ENCODE measurements around the gene PITHD1.
"Not testable (repeated sequence)": the region's sequence is repeated elsewhere in the genome, so short reads cannot be mapped to it uniquely, and the experiment has no call there.

Gene PITHD1

DNA sequence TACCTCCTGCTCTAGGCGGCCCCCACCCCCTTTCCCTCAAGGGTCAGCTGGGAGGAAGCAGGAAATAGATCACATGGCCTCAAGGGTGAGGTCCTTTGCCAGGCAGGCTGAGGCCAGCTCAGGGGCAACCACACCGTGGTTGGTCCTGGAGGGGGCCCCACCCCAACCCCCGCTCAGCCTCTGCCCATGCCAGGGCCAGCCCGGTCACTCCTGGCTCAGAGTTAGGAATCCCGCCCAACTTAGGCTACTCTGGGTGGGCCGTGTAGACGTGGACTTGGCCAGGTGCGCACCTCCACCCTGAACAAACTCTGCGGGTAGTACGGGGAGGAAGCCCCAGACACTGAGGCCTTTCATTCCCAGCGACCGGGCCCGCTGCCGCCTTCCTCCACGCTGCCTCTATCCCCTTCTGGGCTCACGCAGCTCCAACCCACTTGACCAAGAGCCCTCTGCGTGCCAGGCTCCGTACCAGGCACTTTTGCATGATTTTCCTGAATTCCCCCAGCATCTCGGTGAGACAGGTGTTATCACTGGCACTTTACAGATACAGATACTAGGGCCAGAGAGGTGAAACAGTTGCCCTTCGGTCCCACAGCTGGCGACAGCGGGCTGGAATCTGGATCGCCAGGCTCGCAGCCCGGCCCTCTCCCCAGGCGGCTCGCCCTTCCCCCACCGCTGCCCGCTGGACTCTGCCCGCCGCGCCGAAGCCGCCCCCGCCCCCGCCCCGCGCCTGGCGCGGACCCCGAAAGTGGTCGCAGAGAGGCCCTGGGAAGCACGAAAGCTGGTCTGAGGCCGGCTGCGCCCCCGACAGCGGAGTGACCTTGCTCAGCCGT lies 21.6 kb downstream of the PITHD1 start:
- no peak for DNase-seq

DNA sequence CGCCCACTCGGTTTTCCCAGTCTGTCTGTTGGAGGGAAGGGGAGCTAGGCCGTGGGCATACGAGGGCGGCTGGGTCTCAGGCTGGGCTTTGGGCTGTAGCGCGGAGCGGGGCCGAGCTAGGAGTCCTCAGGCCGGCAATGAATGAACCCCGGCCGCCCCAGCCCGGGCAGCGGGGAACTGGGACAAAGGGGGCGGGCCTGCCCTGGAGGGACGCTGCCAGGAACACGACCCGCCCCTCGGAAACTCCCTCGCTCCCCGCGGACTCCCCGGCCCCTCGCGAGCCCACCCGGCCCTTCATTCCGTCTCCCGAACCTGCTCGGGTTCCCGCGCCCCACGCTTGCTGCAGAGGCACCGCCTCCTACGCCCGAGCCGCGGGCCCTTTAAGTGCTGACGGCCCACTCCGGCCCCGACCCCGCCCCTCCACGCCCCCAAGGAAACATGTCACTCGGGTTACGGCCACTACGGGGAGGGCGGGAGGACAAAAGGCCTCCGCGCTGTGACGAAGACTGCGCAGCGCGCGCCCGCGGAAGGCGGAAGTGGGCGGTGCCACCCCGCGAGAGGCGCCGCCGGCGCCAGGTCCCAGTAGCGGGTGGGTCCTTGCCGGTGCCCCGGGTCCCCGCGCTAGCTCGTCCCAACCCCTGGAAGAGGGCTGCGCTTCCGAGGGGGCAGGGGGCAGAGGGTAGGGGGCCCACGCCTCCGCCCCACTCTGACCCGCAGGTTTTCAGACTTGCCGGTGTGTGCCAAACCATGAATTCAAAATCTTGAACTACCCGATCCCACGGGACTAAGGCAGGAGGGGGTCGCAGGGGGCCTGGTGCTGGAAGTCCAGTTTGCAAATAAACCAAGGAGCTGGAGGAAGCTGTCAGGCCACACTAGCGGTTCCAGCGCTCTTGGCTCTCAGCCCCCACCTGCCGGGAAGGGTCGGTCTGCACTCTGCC lies 22.5 kb downstream of the PITHD1 start, which contains the start of gene GALE:
TSS of gene GALE (minus strand) at position 355 of the 938 bp plus-strand sequence. CDS start 1,747 bp downstream, outside the sequence.
- peak; percentile 97 for DNase-seq

- no peak for DNase-seq
Measured at GRCh38 chr1:23801338-23801748, 23.1 kb downstream of the PITHD1 start.

- no peak for DNase-seq
Measured at GRCh38 chr1:23801876-23802275, 23.7 kb downstream of the PITHD1 start.

GRCh38 chr1:23802809-23803342 lies 24.7 kb downstream of the PITHD1 start:
- DNase-seq, result not testable (repeated sequence)

- DNase-seq, result no peak
Measured at GRCh38 chr1:23803674-23804073, 25.5 kb downstream of the PITHD1 start.

DNA sequence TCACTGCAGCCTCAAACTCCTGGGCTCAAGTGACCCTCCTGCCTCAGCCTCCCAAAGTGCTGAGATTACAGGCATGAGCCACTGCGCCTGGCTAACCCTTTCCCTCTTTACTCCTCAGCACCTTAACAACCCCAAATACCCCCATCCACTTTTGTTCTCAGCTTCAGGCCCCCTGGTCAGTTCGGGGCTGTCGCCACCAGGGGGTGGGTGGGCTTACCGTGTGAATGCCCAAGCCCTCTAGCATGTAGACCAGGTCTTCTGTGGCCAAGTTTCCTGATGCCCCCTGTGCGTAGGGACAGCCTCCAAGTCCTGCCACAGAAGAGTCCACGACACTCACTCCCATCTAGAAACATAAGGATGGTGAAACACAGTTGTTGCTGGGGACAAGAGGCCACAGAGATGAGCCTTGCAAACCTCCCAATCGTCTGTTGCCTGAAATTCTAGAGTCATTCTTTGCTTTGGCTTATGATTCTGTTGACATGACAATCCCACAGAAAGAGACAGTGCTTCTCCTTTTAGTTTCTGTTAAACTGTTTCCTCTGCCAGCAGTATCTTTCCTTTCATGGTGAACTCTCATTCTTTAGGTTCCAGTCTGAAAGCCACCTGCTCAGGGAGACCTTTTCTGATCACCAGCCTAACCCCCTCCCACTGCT lies 26.1 kb downstream of the PITHD1 start:
- DNase-seq, result no peak

GRCh38 chr1:23805025-23805424 lies 26.8 kb downstream of the PITHD1 start:
- no peak for DNase-seq

DNA sequence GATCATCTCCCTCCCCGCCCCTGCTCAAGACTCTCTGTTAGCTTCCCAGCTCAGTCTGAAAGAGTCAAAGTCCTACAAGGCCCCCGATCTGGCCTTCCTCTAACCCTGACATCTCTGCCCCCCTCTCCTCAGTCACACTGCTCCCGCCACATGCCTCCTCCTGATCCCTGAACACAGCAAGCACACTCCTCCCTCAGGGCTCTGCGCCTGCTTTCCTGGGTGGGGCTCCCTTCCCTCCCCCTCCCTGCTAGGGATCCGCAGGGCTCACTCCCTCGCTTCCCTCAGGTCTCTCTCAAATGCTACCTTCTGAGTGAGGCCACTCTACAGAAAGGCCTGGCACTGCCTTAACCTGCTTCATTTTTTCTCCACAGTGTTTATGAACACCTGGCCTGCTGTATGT lies 28.1 kb downstream of the PITHD1 start:
- no peak for DNase-seq

DNA sequence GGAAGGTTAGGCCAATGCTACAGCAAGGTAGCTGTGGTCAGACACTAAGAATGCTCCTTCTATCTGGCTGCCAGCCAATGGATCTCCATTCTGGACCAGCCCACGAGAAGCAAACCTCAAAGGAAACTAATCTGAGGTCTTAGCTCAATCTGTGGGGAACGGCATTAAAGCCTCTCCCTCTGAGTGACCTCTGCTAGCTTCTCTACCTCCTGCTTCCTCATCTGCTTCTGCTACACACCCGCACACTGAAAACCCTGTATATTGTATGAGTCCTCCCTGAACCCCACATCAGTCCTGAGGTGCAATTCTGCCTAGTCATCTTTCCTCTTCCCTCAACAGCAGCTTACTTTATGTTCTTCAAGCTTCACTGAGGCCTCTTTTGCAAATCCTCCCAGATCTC lies 29.2 kb downstream of the PITHD1 start:
- no peak for DNase-seq

- peak; percentile 82 for DNase-seq
Measured at GRCh38 chr1:23809751-23810171, 31.5 kb downstream of the PITHD1 start.

DNA sequence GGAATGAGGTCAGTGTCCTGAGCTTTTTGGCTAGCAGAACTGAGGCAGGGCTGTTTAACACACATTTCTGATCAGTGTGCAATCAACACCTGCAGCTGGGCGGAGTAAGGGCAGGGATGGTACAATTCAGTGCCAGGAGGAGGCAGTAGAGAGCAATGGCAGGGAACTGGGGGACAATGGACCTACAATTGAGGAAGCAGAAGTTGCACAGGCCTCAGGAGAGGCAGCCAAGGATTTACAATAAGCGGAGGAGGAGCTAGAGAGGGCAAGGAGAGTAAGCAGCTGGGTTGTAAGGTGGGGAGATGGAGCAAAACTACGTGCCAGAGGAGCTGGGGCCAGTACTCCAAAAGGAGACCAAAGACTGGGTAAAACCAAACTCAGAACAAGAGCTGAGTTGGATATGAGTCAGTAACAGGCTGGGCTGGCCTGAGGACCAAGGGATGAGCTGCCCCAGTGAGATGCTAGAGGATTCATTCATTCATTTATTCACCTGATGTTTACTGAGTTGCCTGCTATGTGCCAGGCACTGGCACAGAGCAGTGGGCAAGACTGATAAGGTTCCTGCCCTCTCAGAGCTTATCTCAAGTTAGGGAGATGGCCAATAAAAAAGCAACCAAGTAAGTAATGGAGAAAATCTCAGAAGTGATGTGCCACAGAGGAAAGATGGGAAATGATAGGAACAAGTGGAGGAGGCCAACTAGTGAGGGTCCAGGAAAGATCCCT lies 32.8 kb downstream of the PITHD1 start:
- DNase-seq, result peak; percentile 53

GRCh38 chr1:23814016-23814415 lies 35.8 kb downstream of the PITHD1 start:
- DNase-seq, result no peak

GRCh38 chr1:23816361-23816760 lies 38.1 kb downstream of the PITHD1 start:
- no peak for DNase-seq

GRCh38 chr1:23816906-23817305 lies 38.7 kb downstream of the PITHD1 start:
- DNase-seq, result no peak

- DNase-seq, result no peak
Measured at GRCh38 chr1:23817633-23818032, 39.4 kb downstream of the PITHD1 start.

DNA sequence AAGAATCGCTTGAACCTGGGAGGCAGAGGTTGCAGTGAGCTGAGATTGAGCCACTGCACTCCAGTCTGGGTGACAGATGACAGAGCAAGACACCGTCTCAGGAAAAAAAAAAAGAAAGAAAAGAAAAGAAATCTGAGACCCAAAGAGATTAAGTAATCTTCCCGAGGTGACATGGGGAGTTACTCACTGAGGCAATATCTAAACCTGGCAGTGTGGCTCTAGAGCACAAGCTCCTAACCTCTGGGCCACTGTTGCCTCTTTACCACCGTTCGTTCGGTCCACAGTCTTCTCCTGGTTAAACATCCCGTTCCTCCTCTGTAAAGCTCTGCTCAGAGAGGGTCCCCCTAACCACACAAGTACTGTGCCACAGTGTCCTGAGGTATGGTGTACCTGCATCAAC lies 45.5 kb downstream of the PITHD1 start:
- no peak for DNase-seq

DNA sequence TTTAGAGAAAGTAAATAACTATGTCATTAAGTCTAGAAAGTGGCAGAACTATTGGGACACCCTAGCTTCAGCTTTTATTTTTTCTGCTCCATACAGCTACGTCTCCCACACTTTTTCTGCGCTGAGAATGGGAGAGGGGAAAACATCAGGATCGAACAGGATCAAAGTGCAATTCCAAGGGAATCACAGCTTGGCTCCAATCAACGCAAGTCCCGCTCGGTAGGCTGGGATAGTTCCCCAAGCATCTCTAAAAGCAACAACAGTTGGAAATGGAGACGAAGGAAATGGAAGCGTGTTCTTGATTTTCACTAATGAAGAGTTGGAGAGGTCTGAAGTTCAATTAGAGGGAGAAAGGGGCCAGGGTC lies 46.5 kb downstream of the PITHD1 start:
- no peak for DNase-seq

GRCh38 chr1:23825076-23825761 lies 47.0 kb downstream of the PITHD1 start, which contains the start of gene HMGCL:
Gene HMGCL (minus strand): TSS chr1:23825429. CDS start chr1:23825415, 14 bp downstream.
- peak; percentile 84 for DNase-seq

- no peak for DNase-seq
Measured at GRCh38 chr1:23825762-23826522, 47.7 kb downstream of the PITHD1 start.

- not testable (repeated sequence) for DNase-seq
Measured at GRCh38 chr1:23826590-23826989, 48.4 kb downstream of the PITHD1 start.

All from activated CD4-positive, alpha-beta T cell treated with anti-CD3 and anti-CD28 coated beads, Interleukin-2, amount 50 U/mL, for 1 hour (primary cell).